D341Med (cell line): Measurements from ENCODE around the gene COG1.

Experiments
- DNase-seq: peaks from one replicate; pipeline ENCODE4 v3.0.0; 2012; ENCODE audit warnings: low spot score

Gene COG1

DNA sequence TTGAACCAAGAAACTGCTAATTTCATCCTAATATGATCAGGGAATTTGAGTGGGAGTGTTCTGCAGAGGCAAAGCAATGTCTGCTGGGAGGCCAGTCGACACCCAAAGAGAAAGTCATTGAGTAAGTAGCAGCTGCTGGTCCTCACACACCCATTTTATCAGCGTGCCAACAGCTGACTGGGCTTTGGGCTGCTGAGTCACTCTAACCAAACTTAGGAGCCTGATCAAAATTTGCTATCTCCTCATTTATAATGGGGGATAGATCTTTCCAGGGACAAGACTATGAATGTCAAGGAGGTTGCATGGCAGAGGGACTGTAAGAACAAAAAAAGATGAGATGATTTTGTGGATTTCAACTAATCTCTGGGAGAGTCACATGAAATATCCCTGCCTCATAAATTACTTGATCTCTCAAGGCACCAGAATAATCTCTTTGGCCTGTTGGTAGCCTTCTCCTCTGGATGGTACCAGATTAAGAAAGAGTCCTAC, 35.9 kb downstream of the COG1 start:
- DNase-seq, result peak; percentile 53

- DNase-seq, result no peak
These were observed 37.2 kb downstream of the COG1 start for GRCh38 chr17:73230088-73230487.

- DNase-seq, result peak; percentile 54
These were observed 38.5 kb downstream of the COG1 start for GRCh38 chr17:73231395-73231794.

GRCh38 chr17:73231841-73232586, 39.2 kb downstream of the COG1 start:
- peak; percentile 100 for DNase-seq

DNA sequence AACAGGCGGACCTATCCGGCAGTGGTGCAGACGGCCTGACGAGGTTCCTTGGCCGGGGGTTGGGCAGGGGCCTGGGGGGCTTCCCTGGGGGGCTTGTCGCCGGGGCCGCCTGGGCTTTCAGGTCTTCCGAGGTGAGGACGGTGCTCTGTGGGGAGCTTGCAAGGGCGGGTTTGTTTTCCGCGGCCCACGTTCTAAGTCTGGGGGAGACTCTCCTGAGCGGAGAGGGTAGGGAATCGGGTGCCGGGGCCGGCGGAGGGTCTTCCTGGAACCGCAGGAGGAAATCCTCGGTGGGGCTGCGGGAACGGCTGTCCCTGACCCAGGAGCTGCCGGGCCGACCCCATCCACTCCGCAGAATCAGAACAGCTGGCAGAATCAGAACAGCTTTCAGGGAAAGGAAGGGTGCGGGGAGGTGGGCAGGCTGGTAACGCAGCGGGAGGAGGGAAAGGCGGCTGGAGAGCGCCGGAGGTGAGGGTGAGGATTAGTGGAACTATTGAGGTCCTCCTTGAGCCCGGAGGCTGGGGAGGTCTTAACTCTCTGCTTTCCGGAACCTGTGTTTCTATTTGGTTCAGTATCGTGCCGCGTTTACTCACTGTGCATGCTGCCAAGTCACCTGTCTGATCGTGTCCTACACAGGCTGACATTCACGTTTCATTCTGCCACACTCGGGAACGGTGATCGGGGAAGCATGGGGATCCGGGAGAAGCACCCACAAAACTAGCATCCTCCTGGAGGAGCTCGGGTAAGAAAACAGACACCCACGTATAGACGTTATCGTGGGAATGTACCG, 39.9 kb downstream of the COG1 start:
- peak; percentile 90 for DNase-seq

DNA sequence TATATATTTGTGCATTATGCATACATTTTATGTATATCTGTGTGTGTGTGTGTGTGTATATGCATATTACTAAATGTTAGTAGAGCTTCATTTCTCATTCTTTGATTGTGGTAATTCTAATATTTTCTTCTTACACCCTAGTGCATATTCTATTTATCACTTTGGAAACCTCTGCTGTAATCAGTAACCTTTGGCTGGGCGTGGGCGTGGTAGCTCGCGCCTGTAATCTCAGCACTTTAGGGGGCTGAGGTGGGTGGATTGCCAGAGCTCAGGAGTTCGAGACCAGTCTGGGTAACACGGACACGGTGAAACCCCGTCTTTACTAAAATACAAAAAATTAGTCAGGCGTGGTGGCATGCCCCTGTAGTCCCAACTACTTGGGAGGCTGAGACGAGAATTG, 41.9 kb downstream of the COG1 start:
- DNase-seq, result no peak

GRCh38 chr17:73237714-73238113, 44.9 kb downstream of the COG1 start:
- DNase-seq, result no peak

DNA sequence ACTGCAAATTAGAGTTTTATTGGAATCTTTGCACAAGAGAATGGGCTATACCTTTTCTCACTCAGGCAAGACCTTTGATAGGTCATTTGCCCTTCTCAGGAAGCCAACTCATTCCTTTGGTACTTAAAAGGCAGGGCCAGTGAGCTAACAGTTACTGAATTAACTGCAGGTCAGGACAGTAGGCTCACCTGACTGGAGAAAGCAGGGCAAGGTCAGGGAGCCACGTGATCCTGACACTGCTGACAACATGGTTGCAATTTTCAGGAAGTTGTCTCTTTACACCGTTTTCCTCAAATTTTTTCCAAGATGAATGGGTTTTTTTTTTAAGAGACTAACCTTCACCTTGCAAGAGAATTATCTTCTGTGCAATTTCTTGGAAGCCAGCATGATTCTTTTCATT, 47.7 kb downstream of the COG1 start:
- DNase-seq, result no peak

DNA sequence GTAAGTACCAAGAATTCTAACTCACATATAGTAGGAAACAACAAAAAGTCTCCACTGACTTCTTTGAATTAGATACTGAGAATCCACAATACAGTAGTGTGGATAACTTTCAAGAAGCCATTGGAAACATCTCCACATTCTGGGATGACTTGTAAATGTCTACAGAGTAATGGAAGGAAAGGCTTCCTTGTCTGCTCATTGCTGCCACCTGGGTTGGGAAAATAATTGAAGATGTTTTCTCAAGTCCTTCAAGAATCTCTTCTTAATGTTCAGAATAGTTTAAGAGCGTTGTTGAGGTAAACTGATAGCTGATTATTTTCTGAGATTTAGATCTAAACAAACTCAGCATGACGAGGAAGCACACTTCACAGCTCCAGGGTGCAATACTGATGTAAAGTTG, 54.9 kb downstream of the COG1 start:
- no peak for DNase-seq

GRCh38 chr17:73248532-73248931, 55.7 kb downstream of the COG1 start:
- DNase-seq, result peak; percentile 67

- peak; percentile 78 for DNase-seq
These were observed 56.8 kb downstream of the COG1 start for GRCh38 chr17:73249700-73250099.

GRCh38 chr17:73250851-73251640, 58.2 kb downstream of the COG1 start:
- no peak for DNase-seq

GRCh38 chr17:73251871-73252270, 59.0 kb downstream of the COG1 start:
- no peak for DNase-seq

DNA sequence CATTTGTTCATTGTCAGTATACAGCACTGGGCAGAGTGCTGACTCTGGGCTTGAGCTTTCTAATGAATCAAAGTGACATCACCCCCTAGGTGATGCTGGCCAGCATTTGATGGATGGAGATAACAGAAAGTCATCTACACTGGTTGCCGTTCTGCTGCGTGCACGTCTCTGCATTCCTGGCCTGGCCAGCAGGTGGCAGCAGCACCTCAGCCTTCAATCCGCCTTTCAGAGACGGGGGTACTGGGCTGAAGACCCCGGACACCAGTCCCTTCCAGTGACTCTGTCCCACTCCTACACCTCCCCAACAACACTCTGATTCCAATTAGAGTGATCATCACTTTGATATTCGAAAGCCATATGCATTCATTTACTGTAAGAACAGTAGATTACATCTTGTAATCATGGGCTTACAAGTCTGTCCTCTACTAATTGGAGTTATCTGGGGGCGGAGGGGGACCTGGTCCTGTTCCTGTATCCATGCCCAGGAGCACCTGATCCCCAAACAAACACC, 62.9 kb downstream of the COG1 start:
- DNase-seq, result peak; percentile 89

GRCh38 chr17:73256220-73256619, 63.4 kb downstream of the COG1 start:
- DNase-seq, result no peak

DNA sequence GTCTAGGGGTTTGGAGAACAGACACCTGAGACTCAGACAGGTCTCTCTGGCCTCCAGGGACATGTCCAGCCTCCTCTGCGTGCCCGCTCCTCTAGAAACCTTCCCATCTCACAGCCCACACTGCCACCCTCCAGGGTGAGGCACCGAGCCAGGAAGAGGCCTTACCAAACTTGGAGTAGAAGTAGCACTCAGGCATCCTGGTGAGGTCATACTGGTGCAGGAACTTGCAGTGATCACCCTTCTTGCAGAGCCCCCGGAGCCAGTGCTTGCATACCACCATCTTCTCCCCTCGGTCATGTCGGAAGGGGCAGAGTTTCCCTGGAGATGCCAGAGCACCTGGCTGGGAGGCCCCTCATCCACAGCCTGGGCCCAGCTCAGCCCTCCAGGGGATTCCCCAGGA, 64.7 kb downstream of the COG1 start:
- DNase-seq, result no peak
